ENCODE data around the gene MYO16.

MYO16 gene

DNA sequence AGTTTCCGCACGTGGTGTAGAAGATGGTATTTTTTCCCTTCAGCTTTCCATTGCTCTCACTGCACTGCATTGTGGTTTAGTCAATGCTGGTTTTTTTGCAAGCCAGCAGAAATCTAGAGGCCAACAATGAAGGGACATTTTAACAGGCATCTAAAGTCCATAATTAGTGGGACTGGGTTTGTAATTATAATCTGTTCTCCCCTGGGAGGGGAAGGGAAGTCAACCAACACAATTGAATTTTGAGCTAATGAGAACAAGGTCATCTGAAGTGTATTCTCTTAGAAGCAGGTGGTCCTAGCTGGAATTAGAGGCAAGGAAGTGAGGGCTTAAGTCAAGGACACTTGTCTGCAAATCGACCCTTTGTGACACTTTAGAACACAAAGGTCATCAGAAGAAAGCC lies 156.4 kb downstream of the MYO16 start:
- Histone ChIP-seq H3K4me2 (no peak overlapping the region), H3K27me3 (no peaks in the 10 kb centered on the region), H3K4me1 (no peaks in the 10 kb centered on the region), H3K9me3 (peaks cover 12% of the 10 kb centered on the region), H3K4me3 (no peak overlapping the region), H3K36me3 (no peaks in the 10 kb centered on the region), H4K20me1 (no peaks in the 10 kb centered on the region), H3K9ac (no peak overlapping the region), H3K27ac (no peak overlapping the region)
- TF ChIP-seq Cebpa-rat (IDR thresholded peaks at IDR 0.05), result no peak

DNA sequence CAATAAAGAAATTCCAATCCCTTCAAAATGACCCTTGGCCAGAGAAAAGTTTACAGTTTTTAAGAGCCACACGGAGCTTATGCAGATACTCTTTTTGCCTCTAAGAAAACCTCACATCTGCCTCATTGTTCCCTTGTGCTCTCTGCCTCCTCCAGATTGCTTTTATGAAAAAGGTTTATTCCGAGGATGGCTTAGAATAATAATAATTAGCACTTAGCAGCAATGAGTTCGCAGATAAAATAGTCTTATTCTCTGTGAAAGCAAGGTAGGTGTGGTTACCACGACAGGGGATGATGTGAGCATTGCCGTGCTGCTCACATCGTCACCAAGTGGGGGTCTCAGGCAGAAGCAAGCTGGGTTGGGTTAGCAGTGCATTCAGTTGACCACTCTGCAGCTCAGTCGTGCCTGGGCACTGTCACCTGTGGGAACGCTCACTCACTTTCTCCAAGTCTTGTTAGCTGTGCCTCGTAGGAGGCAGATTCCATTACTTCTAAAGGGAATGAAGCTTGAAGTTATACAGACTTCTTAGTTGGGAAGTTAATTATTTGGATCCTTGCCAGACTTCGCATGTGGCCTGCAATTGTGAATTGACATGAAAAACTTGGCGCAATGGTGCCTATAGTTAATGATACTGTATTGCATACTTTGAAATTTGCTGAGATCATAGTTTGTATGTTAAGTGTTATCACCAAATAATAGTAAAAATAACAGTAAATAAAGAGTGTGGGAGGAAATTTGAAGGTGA lies 157.2 kb downstream of the MYO16 start:
- Histone ChIP-seq H3K36me3 (no peaks in the 10 kb centered on the region), H3K27me3 (no peaks in the 10 kb centered on the region), H3K4me1 (no peaks in the 10 kb centered on the region), H3K4me3 (no peak overlapping the region), H3K27ac (no peak overlapping the region), H4K20me1 (no peaks in the 10 kb centered on the region), H3K9ac (no peak overlapping the region), H3K4me2 (no peak overlapping the region), H3K9me3 (peaks cover 12% of the 10 kb centered on the region)
- no peak for TF ChIP-seq Cebpa-rat (IDR thresholded peaks at IDR 0.05)

DNA sequence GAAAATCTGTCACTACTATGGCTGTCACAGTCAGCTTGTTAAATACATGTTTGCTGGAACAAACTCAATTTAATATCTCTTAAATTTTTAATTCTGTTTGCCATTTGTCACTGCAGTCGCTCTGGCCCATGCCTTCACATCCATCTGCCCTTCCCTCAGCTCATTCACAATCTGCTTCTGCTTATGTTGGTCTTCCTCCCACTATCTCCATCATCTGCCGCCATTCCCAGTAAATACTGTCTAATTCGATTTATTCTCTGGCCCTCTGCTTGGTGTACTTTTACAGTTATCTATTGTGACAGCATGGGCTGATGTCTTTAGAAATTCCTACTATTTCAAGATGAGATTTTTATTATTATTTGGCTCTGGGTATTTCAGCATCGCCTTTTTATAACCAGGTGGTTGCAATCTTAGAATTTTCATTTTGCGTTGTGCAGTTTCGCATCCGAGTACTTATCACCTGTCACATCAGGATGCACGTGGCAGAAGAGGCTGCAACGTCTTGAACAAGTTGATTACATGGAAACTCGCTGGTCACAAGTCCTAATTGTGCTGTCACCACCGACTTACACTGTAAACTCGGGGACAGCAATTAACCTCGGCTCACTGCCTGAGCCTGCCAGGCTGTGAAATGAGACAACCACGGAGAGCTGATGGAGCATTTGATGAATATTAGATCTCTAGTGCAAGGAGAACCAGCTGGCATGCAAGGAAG lies 158.4 kb downstream of the MYO16 start:
- no peak overlapping the region for H3K4me3 ChIP-seq
- H3K4me1 ChIP-seq, result no peaks in the 10 kb centered on the region
- H3K9ac ChIP-seq, result no peak overlapping the region
- H3K4me2 ChIP-seq, result no peak overlapping the region
- no peak overlapping the region for H3K27ac ChIP-seq
- no peaks in the 10 kb centered on the region for H3K27me3 ChIP-seq
- no peaks in the 10 kb centered on the region for H4K20me1 ChIP-seq
- H3K9me3 ChIP-seq, result peaks cover 3% of the 10 kb centered on the region
- no peak for TF ChIP-seq Cebpa-rat (IDR thresholded peaks at IDR 0.05)
- H3K36me3 ChIP-seq, result no peaks in the 10 kb centered on the region

DNA sequence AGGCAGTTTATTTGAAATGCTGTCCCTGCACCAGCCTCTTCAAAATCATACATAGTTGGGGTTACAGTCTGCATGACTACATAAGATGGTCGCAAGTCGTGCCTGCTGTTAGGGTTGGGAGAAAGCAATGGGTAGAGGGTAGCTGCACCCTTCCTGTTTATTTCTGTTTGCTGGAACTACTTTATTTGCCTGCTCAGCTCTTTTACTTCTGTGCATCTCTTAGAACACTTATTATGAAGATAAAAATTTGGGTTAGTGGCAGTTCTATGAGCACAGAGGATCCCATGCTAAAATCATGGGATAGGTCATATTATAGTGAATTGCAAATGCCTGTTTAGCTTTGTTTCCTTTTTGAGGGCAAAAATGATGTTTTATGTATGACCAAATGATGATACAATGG lies 160.1 kb downstream of the MYO16 start:
- no peak overlapping the region for H3K4me3 ChIP-seq
- H4K20me1 ChIP-seq, result no peaks in the 10 kb centered on the region
- no peaks in the 10 kb centered on the region for H3K36me3 ChIP-seq
- no peaks in the 10 kb centered on the region for H3K9me3 ChIP-seq
- H3K4me2 ChIP-seq, result no peak overlapping the region
- no peaks in the 10 kb centered on the region for H3K27me3 ChIP-seq
- no peak overlapping the region for H3K9ac ChIP-seq
- no peak overlapping the region for H3K27ac ChIP-seq
- TF ChIP-seq Cebpa-rat (IDR thresholded peaks at IDR 0.05), result no peak
- no peaks in the 10 kb centered on the region for H3K4me1 ChIP-seq

DNA sequence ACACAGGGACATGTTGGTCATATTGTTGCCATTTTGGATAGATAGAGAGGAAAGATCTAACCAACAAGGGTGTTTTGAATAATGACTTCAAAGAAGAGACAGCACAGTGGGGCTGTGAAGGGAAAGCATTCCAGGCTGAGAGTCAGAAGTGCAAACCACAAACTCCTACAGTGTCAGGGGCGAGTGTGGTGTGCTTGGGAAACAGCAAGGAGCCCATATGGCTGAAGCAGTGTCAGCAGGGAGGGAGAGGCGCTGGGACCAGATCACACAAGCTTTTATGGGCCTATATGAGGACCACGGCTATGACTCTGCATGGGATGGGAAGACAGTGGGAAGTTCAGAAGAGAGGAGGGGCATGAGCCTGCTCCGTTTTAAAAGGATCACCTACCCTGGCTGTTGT lies 166.4 kb downstream of the MYO16 start:
- no peak overlapping the region for H3K4me2 ChIP-seq
- no peak for TF ChIP-seq Cebpa-rat (IDR thresholded peaks at IDR 0.05)
- H3K9me3 ChIP-seq, result no peaks in the 10 kb centered on the region
- H3K27ac ChIP-seq, result no peak overlapping the region
- H3K36me3 ChIP-seq, result no peaks in the 10 kb centered on the region
- no peaks in the 10 kb centered on the region for H4K20me1 ChIP-seq
- no peaks in the 10 kb centered on the region for H3K4me1 ChIP-seq
- no peaks in the 10 kb centered on the region for H3K27me3 ChIP-seq
- H3K4me3 ChIP-seq, result no peak overlapping the region
- no peak overlapping the region for H3K9ac ChIP-seq

DNA sequence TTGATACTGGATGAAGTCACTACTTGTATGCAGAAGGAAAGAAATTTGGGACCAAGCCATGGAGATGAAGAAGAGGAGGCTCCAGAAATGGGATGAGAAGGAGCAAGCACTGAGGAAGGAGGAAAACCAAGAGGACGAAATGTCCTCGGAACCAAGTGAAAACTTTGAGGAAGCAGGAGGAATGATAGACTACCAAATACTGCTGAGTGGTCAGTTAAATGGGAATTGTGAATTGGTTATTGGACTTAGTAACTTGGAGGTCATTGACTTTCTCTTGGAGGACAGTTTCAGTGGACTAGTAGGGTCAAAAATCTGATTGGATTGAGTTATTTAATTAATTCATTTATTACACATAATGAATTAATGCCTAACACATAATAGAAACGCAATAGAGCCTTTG lies 167.9 kb downstream of the MYO16 start:
- H3K9ac ChIP-seq, result no peak overlapping the region
- H3K9me3 ChIP-seq, result no peaks in the 10 kb centered on the region
- H3K4me1 ChIP-seq, result no peaks in the 10 kb centered on the region
- no peak overlapping the region for H3K27ac ChIP-seq
- H3K36me3 ChIP-seq, result no peaks in the 10 kb centered on the region
- H3K27me3 ChIP-seq, result no peaks in the 10 kb centered on the region
- no peak overlapping the region for H3K4me3 ChIP-seq
- TF ChIP-seq Cebpa-rat (IDR thresholded peaks at IDR 0.05), result no peak
- no peaks in the 10 kb centered on the region for H4K20me1 ChIP-seq
- no peak overlapping the region for H3K4me2 ChIP-seq

DNA sequence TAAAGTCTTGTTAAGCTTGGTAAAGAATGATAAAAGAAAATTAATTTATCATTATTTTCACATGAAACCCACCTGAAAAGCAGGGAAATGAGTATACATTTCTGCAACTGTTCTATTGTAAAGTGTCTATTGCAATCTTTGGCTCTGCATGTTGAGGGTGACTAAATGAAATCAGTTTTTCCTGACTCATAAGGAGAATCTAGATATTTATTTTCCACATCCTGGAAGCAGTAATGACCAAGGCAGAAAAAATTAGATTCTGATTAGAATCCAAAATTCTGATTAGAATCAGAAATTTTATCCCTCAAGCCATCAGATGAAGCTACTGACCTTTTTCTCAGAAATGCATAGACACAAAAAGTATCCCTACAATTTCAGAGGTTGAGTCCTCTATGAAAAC lies 178.4 kb downstream of the MYO16 start:
- no peaks in the 10 kb centered on the region for H3K36me3 ChIP-seq
- TF ChIP-seq Cebpa-rat (IDR thresholded peaks at IDR 0.05), result no peak

DNA sequence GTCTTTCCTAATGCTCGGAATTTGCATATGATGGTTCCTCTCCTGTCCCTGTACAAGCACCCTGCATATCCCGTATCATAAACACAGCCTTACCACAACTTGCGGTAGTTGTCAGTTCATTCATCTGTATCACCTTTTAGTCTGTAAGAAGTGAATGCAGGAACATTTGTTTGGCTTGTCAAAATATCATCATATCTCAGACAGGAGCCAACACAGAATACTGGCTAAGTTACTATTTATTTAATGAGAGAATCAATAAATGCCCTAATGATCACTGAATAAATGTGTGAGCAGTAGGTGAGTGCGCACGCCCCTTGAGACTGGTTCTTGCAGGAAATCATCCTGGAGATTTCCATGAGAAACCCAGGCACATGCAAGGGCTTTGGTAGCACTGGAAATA lies 182.8 kb downstream of the MYO16 start:
- H3K4me3 ChIP-seq, result no peak overlapping the region
- H3K36me3 ChIP-seq, result no peaks in the 10 kb centered on the region
- no peaks in the 10 kb centered on the region for H3K4me1 ChIP-seq
- H3K9me3 ChIP-seq, result no peaks in the 10 kb centered on the region
- H4K20me1 ChIP-seq, result no peaks in the 10 kb centered on the region
- H3K4me2 ChIP-seq, result no peak overlapping the region
- H3K27ac ChIP-seq, result no peak overlapping the region
- H3K9ac ChIP-seq, result no peak overlapping the region
- H3K27me3 ChIP-seq, result no peaks in the 10 kb centered on the region
- TF ChIP-seq Cebpa-rat (IDR thresholded peaks at IDR 0.05), result no peak

More for the DNA sequence above, 178.4 kb downstream of the MYO16 start:
- no peaks in the 10 kb centered on the region for H3K4me1 ChIP-seq
- no peaks in the 10 kb centered on the region for H3K27me3 ChIP-seq
- H4K20me1 ChIP-seq, result no peaks in the 10 kb centered on the region
- H3K9ac ChIP-seq, result no peak overlapping the region
- H3K9me3 ChIP-seq, result no peaks in the 10 kb centered on the region
- H3K27ac ChIP-seq, result no peak overlapping the region
- no peak overlapping the region for H3K4me3 ChIP-seq
- no peak overlapping the region for H3K4me2 ChIP-seq

DNA sequence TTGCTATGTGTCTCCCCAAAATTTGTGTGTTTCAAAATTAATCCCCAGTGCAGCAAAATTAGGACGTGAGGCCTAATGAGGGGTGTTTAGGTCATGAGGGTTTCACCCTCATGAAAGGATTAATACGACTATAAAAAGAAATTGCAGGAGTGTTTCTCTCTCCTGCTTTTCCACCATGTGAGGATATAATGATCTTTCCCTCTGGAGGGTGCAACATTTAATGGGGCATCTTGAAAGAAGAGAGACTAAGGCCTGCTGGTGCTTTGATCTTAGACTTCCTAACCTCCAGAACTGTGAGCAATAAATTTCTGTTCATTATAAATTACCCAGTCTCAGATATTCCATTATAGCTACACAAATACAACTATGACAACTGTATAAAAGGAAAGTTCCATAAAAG lies 183.2 kb downstream of the MYO16 start:
- TF ChIP-seq Cebpa-rat (IDR thresholded peaks at IDR 0.05), result no peak
- Histone ChIP-seq H3K9me3 (no peaks in the 10 kb centered on the region), H3K9ac (no peak overlapping the region), H3K4me2 (no peak overlapping the region), H3K36me3 (no peaks in the 10 kb centered on the region), H4K20me1 (no peaks in the 10 kb centered on the region), H3K27me3 (no peaks in the 10 kb centered on the region), H3K4me3 (no peak overlapping the region), H3K4me1 (no peaks in the 10 kb centered on the region), H3K27ac (no peak overlapping the region)

DNA sequence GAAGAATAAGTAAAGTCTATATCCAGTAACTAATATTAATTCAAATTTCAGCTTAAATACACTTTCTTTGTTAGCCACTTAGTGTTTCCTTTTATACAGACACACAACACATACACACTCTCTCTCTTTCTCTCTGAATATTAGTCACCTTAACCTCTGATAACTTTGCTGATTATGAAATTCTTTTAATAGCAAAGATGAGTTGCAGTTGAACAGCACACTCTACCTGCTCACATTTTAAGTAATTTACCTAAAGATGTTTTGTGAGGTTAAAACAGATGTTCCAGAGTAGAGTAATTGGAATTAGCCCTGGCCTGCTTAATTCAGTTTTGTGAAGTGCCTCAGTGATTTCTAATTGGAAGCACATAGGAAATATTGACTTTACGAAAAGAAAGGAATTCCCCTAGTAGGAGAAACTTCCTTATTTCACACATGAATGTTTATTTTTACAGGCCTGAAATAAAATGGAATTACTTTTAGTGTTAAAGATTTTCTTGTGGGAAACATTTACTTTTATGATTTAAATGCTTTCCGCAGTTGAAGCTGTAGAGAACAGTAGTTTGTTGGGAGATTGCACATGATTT lies 184.3 kb downstream of the MYO16 start:
- no peaks in the 10 kb centered on the region for H3K4me1 ChIP-seq
- H3K9me3 ChIP-seq, result no peaks in the 10 kb centered on the region
- H3K4me2 ChIP-seq, result no peak overlapping the region
- H3K36me3 ChIP-seq, result no peaks in the 10 kb centered on the region
- no peak overlapping the region for H3K4me3 ChIP-seq
- H3K27me3 ChIP-seq, result no peaks in the 10 kb centered on the region
- H3K27ac ChIP-seq, result no peak overlapping the region
- no peaks in the 10 kb centered on the region for H4K20me1 ChIP-seq
- H3K9ac ChIP-seq, result no peak overlapping the region
- no peak for TF ChIP-seq Cebpa-rat (IDR thresholded peaks at IDR 0.05)
